Activated naive CD4-positive, alpha-beta T cell treated with anti-CD3 and anti-CD28 coated beads, Interleukin-2, amount 10 ng/mL, durations not matched to agents 7 days and 5 days (primary cell): ENCODE results near the gene NRROS.
A peak's percentile ranks its signal among the peaks of the same experiment; 100 is the strongest.
"Not testable (repeated sequence)": the region's sequence is repeated elsewhere in the genome, so short reads cannot be mapped to it uniquely, and the experiment has no call there.

ENCODE experiments used
- CTCF ChIA-PET: fragments of 350-600 bp; sonication (Branson Sonifier 250); formaldehyde crosslinking; loops from one replicate; lab custom pipeline; 2021; ENCODE audit warnings: antibody characterized with exemption; lab: Charles Lee
- DNase-seq: peaks from one replicate; pipeline ENCODE4 v3.0.0-alpha.2; 2020
- H3K27ac Mint-ChIP-seq: one replicate; pipeline ENCODE4 v1.8.0; 2021; ENCODE audit warnings: mild to moderate bottlenecking, moderate library complexity, mixed read lengths
- H3K27me3 Mint-ChIP-seq: one replicate; pipeline ENCODE4 v1.8.0; 2021; ENCODE audit warnings: mild to moderate bottlenecking, mixed read lengths
- H3K36me3 Mint-ChIP-seq: one replicate; pipeline ENCODE4 v1.8.0; 2021; ENCODE audit warnings: mixed read lengths
- H3K4me1 Mint-ChIP-seq: one replicate; pipeline ENCODE4 v1.8.0; 2021; ENCODE audit warnings: mixed read lengths
- H3K4me3 Mint-ChIP-seq: one replicate; pipeline ENCODE4 v1.8.0; 2021; ENCODE audit warnings: mild to moderate bottlenecking, moderate library complexity, mixed read lengths
- H3K9me3 Mint-ChIP-seq: one replicate; pipeline ENCODE4 v1.8.0; 2021; ENCODE audit warnings: mixed read lengths

NRROS gene

GRCh38 chr3:196639483-196640296 is at the start of gene NRROS:
Gene NRROS (plus strand): TSS chr3:196639694. CDS start chr3:196654540, 14,846 bp downstream.
- Mint-ChIP-seq H3K4me1 (peaks cover 77% of the 10 kb centered on the region), H3K36me3 (peaks cover 30% of the 10 kb centered on the region)
- peak; percentile 81 for DNase-seq

GRCh38 chr3:196590279-196590678 is 49.2 kb upstream of the NRROS start:
- no peak for DNase-seq
- no peaks in the 10 kb centered on the region for H3K9me3 Mint-ChIP-seq
- H3K27me3 Mint-ChIP-seq, result peaks cover 9% of the 10 kb centered on the region
- H3K4me1 Mint-ChIP-seq, result no peaks in the 10 kb centered on the region
- no peak overlapping the region for H3K27ac Mint-ChIP-seq
- CTCF ChIA-PET, result no interaction called here
- H3K4me3 Mint-ChIP-seq, result no peak overlapping the region
- H3K36me3 Mint-ChIP-seq, result peaks cover 11% of the 10 kb centered on the region

More at GRCh38 chr3:196639483-196640296, at the start of gene NRROS:
- H3K27ac Mint-ChIP-seq, result peak within 1 kb of the TSS; percentile 91
- CTCF ChIA-PET, result interaction anchor here (1.3 to 3.9 kb wide), 5 partner anchors 8 to 111 kb away, joined by 3 to 17 read pairs (median 5); no protein-coding TSS in a partner anchor
- no peaks in the 10 kb centered on the region for H3K9me3 Mint-ChIP-seq
- peak within 1 kb of the TSS; percentile 84 for H3K4me3 Mint-ChIP-seq
- peaks cover 12% of the 10 kb centered on the region for H3K27me3 Mint-ChIP-seq

GRCh38 chr3:196596355-196596754 is 43.1 kb upstream of the NRROS start:
- no peak overlapping the region for H3K4me3 Mint-ChIP-seq
- peaks cover 5% of the 10 kb centered on the region for H3K9me3 Mint-ChIP-seq
- no peak for DNase-seq
- peaks cover 11% of the 10 kb centered on the region for H3K4me1 Mint-ChIP-seq
- H3K36me3 Mint-ChIP-seq, result peaks cover 5% of the 10 kb centered on the region
- CTCF ChIA-PET, result interaction anchor here (1.6 kb wide), 1 partner anchor 13 kb away, joined by 4 read pairs; no protein-coding TSS in a partner anchor
- H3K27ac Mint-ChIP-seq, result no peak overlapping the region
- H3K27me3 Mint-ChIP-seq, result peaks cover 41% of the 10 kb centered on the region

- H3K36me3 Mint-ChIP-seq, H3K9me3 Mint-ChIP-seq: not testable (repeated sequence)
- Mint-ChIP-seq H3K27ac (peak overlapping the region; percentile 54), H3K4me1 (peaks cover 11% of the 10 kb centered on the region), H3K27me3 (peaks cover 45% of the 10 kb centered on the region), H3K4me3 (peak overlapping the region; percentile 74)
- CTCF ChIA-PET, result interaction anchor here (1.1 to 1.6 kb wide), 3 partner anchors 11 to 19 kb away, joined by 4 read pairs; no protein-coding TSS in a partner anchor
- peak; percentile 69 for DNase-seq
These were observed 41.3 kb upstream of the NRROS start for GRCh38 chr3:196597971-196598733.

GRCh38 chr3:196599734-196600128 is 39.8 kb upstream of the NRROS start:
- H3K4me1 Mint-ChIP-seq, result peaks cover 20% of the 10 kb centered on the region
- H3K4me3 Mint-ChIP-seq, result no peak overlapping the region
- CTCF ChIA-PET, result no interaction called here
- no peak overlapping the region for H3K27ac Mint-ChIP-seq
- H3K9me3 Mint-ChIP-seq, result peaks cover 5% of the 10 kb centered on the region
- DNase-seq, result no peak
- H3K36me3 Mint-ChIP-seq, result peaks cover 5% of the 10 kb centered on the region
- peaks cover 37% of the 10 kb centered on the region for H3K27me3 Mint-ChIP-seq

- Mint-ChIP-seq H3K9me3 (peaks cover 5% of the 10 kb centered on the region), H3K36me3 (peaks cover 5% of the 10 kb centered on the region), H3K27ac (no peak overlapping the region), H3K4me3 (no peak overlapping the region), H3K4me1 (peaks cover 21% of the 10 kb centered on the region), H3K27me3 (peaks cover 36% of the 10 kb centered on the region)
- CTCF ChIA-PET, result no interaction called here
- no peak for DNase-seq
These were observed 39.1 kb upstream of the NRROS start for GRCh38 chr3:196600359-196600758.

- H3K9me3 Mint-ChIP-seq, result peaks cover 5% of the 10 kb centered on the region
- peaks cover 5% of the 10 kb centered on the region for H3K36me3 Mint-ChIP-seq
- H3K27me3 Mint-ChIP-seq, result peaks cover 26% of the 10 kb centered on the region
- CTCF ChIA-PET, result interaction anchor here (1.1 kb wide), 1 partner anchor 74 kb away, joined by 3 read pairs; no protein-coding TSS in a partner anchor
- no peak overlapping the region for H3K27ac Mint-ChIP-seq
- H3K4me1 Mint-ChIP-seq, result peaks cover 21% of the 10 kb centered on the region
- no peak for DNase-seq
- no peak overlapping the region for H3K4me3 Mint-ChIP-seq
These were observed 36.8 kb upstream of the NRROS start for GRCh38 chr3:196602673-196603072.

GRCh38 chr3:196603683-196604082 is 35.8 kb upstream of the NRROS start:
- H3K9me3 Mint-ChIP-seq, result peaks cover 2% of the 10 kb centered on the region
- no peak overlapping the region for H3K27ac Mint-ChIP-seq
- no peak for DNase-seq
- H3K27me3 Mint-ChIP-seq, result peaks cover 16% of the 10 kb centered on the region
- peaks cover 11% of the 10 kb centered on the region for H3K4me1 Mint-ChIP-seq
- peaks cover under 1% of the 10 kb centered on the region for H3K36me3 Mint-ChIP-seq
- CTCF ChIA-PET, result interaction anchor here (1.4 to 2.9 kb wide), 5 partner anchors 37 to 350 kb away, joined by 3 to 23 read pairs (median 6); partner anchors contain the start of gene NRROS
- H3K4me3 Mint-ChIP-seq, result no peak overlapping the region

- peaks cover 19% of the 10 kb centered on the region for H3K27me3 Mint-ChIP-seq
- H3K9me3 Mint-ChIP-seq, result peaks cover 2% of the 10 kb centered on the region
- DNase-seq, result peak; percentile 83
- CTCF ChIA-PET, result interaction anchor here (0.7 to 2.9 kb wide), 9 partner anchors 9 to 351 kb away, joined by 3 to 23 read pairs (median 3); partner anchors contain the start of gene NRROS
- peaks cover 3% of the 10 kb centered on the region for H3K36me3 Mint-ChIP-seq
- H3K27ac Mint-ChIP-seq, result no peak overlapping the region
- H3K4me3 Mint-ChIP-seq, result no peak overlapping the region
- peaks cover 17% of the 10 kb centered on the region for H3K4me1 Mint-ChIP-seq
These were observed 34.9 kb upstream of the NRROS start for GRCh38 chr3:196604548-196604947.

- H3K36me3 Mint-ChIP-seq, result peaks cover 3% of the 10 kb centered on the region
- H3K9me3 Mint-ChIP-seq, result no peaks in the 10 kb centered on the region
- no peak for DNase-seq
- CTCF ChIA-PET, result interaction anchor here (0.7 to 4.8 kb wide), 18 partner anchors 10 to 361 kb away, joined by 3 to 115 read pairs (median 4); partner anchors contain the start of genes CEP19, NCBP2, PAK2 and PIGX
- H3K4me1 Mint-ChIP-seq, result peaks cover 47% of the 10 kb centered on the region
- H3K4me3 Mint-ChIP-seq, result no peak overlapping the region
- H3K27ac Mint-ChIP-seq, result no peak overlapping the region
- H3K27me3 Mint-ChIP-seq, result peaks cover 13% of the 10 kb centered on the region
These were observed 30.8 kb upstream of the NRROS start for GRCh38 chr3:196608693-196609092.

GRCh38 chr3:196609343-196609775 is 30.1 kb upstream of the NRROS start:
- CTCF ChIA-PET, result interaction anchor here (0.7 to 4.8 kb wide), 23 partner anchors 11 to 333 kb away, joined by 3 to 115 read pairs (median 4); partner anchors contain the start of genes CEP19, NCBP2, PAK2 and PIGX
- Mint-ChIP-seq H3K27me3 (peaks cover 13% of the 10 kb centered on the region), H3K36me3 (peaks cover 3% of the 10 kb centered on the region), H3K4me1 (peaks cover 48% of the 10 kb centered on the region), H3K27ac (peak overlapping the region; percentile 89), H3K4me3 (peak overlapping the region; percentile 45), H3K9me3 (no peaks in the 10 kb centered on the region)
- peak; percentile 96 for DNase-seq

GRCh38 chr3:196609805-196610515 is 29.5 kb upstream of the NRROS start:
- Mint-ChIP-seq H3K4me1 (peaks cover 43% of the 10 kb centered on the region), H3K36me3 (peaks cover 3% of the 10 kb centered on the region), H3K4me3 (peak overlapping the region; percentile 45), H3K9me3 (no peaks in the 10 kb centered on the region), H3K27me3 (peaks cover 13% of the 10 kb centered on the region), H3K27ac (peak overlapping the region; percentile 89)
- CTCF ChIA-PET, result interaction anchor here (0.8 to 4.8 kb wide), 23 partner anchors 11 to 332 kb away, joined by 3 to 115 read pairs (median 4); partner anchors contain the start of genes CEP19, NCBP2, PAK2 and PIGX
- DNase-seq, result no peak
